ACC112 (cell line): ENCODE data around the gene SUMO4.

Experiments
- H2AFZ ChIP-seq: fragments of 200-600 bp; sonication (generic); one replicate; pipeline ENCODE4 v1.6.0; 2017; ENCODE audit warnings: antibody characterized with exemption, low read length; ENCODE audit not compliant: unreplicated experiment
- H3K27ac ChIP-seq: fragments of 200-600 bp; sonication (generic); 2 replicates; pipeline ENCODE4 v1.5.1; 2014; ENCODE audit warnings: low read depth, mild to moderate bottlenecking, antibody characterized with exemption, low read length, moderate library complexity
- H3K27me3 ChIP-seq: fragments of 200-600 bp; sonication (generic); 2 replicates; pipeline ENCODE4 v1.6.1; 2014; ENCODE audit warnings: mild to moderate bottlenecking, antibody characterized with exemption, low read length, moderate library complexity, mixed read lengths; ENCODE audit not compliant: insufficient read depth
- H3K36me3 ChIP-seq: fragments of 200-600 bp; sonication (generic); 2 replicates; pipeline ENCODE4 v1.6.1; 2016; ENCODE audit warnings: mild to moderate bottlenecking, antibody characterized with exemption, low read length, moderate library complexity, mixed read lengths; ENCODE audit not compliant: insufficient read depth
- H3K4me1 ChIP-seq: fragments of 200-600 bp; sonication (generic); one replicate; pipeline ENCODE4 v1.6.1; 2016; ENCODE audit warnings: low read length, mixed read lengths; ENCODE audit not compliant: insufficient read depth, unreplicated experiment, control insufficient read depth
- H3K4me3 ChIP-seq: fragments of 200-600 bp; sonication (generic); 2 replicates; pipeline ENCODE4 v1.5.1; 2014; ENCODE audit warnings: mild to moderate bottlenecking, low read depth, low read length
- H3K79me2 ChIP-seq: fragments of 200-600 bp; sonication (generic); one replicate; pipeline ENCODE4 v1.6.0; 2016; ENCODE audit warnings: low read length; ENCODE audit not compliant: control insufficient read depth, unreplicated experiment, insufficient read depth

Gene SUMO4

DNA sequence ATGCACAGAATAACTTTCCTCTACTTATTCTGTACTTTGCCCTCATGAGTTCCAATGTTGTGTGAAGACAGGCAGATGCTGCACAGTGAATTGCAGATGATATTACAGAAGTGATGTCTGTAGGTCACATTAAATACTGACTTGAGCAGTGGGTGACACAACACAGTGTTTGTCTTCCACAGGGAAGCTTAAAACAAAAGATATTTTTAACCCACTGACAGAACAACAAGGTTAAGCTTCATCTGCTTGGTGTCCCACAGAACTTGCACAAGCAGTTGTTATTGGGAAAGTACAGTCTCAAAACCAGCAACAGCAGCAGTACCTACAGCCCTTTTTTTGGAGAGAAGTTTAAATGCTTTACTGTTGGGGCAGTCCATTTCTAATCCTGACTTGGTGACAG lies 10.5 kb downstream of the SUMO4 start:
- H3K79me2 ChIP-seq: no peaks in the 10 kb centered on the region
- H3K27me3 ChIP-seq: no peaks in the 10 kb centered on the region
- no peak overlapping the region for H2AFZ ChIP-seq
- H3K4me1 ChIP-seq: no peaks in the 10 kb centered on the region
- no peak overlapping the region for H3K27ac ChIP-seq
- H3K4me3 ChIP-seq: no peak overlapping the region
- H3K36me3 ChIP-seq: peaks cover 23% of the 10 kb centered on the region

DNA sequence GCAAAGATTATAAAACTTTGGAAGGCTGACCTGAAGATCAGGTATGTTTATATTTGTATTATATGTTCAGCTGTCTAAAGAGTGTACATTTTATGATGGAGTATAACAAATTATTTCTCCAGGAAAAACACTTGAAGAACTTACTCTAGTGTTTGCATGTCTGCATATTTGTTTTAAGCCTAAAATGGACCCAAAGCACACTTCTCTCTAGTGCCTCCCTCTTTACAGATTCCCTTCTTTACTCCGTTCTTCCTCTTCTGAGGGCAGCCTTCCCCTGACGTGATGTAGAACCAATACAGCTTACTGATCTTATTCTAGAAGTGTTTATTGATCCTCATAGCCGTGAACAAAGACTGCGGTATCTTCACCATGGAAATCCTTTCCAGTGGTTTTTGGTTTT lies 13.9 kb downstream of the SUMO4 start:
- Histone ChIP-seq H3K79me2 (no peaks in the 10 kb centered on the region), H2AFZ (no peak overlapping the region), H3K27ac (no peak overlapping the region), H3K27me3 (no peaks in the 10 kb centered on the region), H3K36me3 (peaks cover 17% of the 10 kb centered on the region), H3K4me3 (no peak overlapping the region), H3K4me1 (no peaks in the 10 kb centered on the region)

DNA sequence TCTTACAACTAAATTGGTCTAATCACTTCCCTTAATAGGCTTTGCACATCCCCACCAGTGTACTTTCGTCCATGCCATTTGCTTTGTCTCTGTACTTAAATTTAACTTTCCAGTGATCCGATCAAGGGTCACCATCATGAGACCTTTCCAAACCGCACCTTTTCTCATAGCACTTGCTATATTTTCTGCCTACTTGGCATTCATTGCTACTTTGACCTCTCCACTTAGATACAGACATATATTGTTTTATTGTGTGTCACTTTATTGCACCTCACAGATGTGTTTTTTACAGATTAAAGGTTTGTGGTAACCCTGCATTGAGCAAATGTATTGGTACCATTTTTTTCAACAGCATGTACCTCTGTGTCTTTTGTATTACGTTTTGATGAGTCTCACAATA lies 14.8 kb downstream of the SUMO4 start:
- no peak overlapping the region for H2AFZ ChIP-seq
- no peaks in the 10 kb centered on the region for H3K27me3 ChIP-seq
- H3K36me3 ChIP-seq: peaks cover 10% of the 10 kb centered on the region
- no peak overlapping the region for H3K27ac ChIP-seq
- H3K79me2 ChIP-seq: no peaks in the 10 kb centered on the region
- H3K4me3 ChIP-seq: no peak overlapping the region
- no peaks in the 10 kb centered on the region for H3K4me1 ChIP-seq

DNA sequence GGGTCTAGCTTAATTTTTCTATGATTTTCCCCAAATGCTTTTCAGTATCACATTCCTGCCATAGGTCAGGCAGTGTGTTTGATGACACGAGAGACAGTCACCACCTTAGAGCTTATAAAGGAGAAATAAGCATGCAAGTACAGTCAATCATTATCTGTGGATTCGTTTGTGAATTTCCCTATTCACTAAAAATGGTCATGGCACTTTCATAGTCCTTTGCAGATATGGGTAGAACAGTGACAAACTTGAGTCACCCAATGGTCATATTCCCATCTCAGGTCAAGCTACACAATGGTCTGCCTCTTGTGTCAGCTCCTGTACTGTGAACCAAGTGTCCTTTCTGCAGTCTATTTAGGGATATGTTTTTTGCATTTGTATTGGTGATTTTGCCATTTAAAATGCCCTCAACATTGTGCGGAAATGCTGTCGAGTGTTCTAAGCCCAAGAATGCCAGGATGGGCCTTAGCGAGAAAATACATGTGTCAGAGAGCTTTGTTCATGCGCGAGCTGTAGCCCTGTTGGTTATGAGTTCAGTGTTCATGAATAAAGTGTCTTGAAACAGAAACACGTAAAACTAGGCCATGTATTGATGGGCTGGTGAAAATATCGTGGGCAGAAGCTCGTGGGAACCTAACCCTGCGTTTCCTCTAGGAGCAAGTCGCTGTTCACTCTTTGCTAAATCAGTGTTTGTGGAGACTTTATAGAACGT lies 19.8 kb downstream of the SUMO4 start:
- Histone ChIP-seq H3K27ac (no peak overlapping the region), H3K36me3 (no peaks in the 10 kb centered on the region), H2AFZ (no peak overlapping the region), H3K79me2 (no peaks in the 10 kb centered on the region), H3K4me3 (no peak overlapping the region), H3K27me3 (no peaks in the 10 kb centered on the region), H3K4me1 (peaks cover 8% of the 10 kb centered on the region)

DNA sequence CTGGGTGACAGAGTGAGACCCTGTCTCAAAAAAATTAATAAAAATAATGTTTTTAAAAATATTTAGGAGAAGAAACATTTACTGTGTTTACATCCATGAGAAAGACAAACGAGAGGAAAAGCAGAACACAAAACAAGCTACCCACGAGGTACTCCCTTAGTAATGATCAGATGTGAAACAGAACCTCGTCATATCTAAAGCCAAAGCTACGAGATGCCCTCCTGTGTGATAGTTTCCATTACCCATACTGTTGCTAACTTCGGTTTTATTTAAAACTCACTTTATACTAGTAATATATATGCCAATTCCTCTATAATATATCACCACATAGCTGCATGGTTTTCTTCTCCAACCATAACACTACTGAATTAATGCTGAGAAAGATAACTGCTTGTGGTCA lies 21.1 kb downstream of the SUMO4 start:
- Histone ChIP-seq H3K4me1 (peaks cover 8% of the 10 kb centered on the region), H3K27me3 (no peaks in the 10 kb centered on the region), H3K4me3 (no peak overlapping the region), H3K27ac (no peak overlapping the region), H3K79me2 (no peaks in the 10 kb centered on the region), H3K36me3 (no peaks in the 10 kb centered on the region), H2AFZ (no peak overlapping the region)

DNA sequence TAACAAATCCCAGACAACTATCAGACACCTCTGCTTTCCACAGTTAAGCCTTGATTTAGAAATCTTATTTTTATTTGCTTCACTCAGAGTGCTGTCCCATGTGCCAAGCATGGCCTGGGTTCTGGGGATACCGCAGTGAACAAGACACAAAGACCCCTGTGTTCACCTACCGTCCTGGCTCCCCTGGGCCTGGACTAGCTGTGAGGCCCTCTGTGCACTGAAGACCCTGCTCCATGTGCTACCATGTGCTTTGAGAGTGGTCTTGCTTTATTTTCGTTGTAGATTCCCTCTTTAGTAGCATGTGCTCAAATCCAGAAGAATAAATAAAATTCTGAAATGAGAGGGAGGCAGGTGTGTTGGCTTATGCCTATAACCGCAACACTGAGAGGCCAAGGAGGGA lies 22.5 kb downstream of the SUMO4 start:
- Histone ChIP-seq H3K36me3 (no peaks in the 10 kb centered on the region), H3K27me3 (no peaks in the 10 kb centered on the region), H2AFZ (no peak overlapping the region), H3K27ac (no peak overlapping the region), H3K4me3 (no peak overlapping the region), H3K79me2 (no peaks in the 10 kb centered on the region), H3K4me1 (peaks cover 8% of the 10 kb centered on the region)

DNA sequence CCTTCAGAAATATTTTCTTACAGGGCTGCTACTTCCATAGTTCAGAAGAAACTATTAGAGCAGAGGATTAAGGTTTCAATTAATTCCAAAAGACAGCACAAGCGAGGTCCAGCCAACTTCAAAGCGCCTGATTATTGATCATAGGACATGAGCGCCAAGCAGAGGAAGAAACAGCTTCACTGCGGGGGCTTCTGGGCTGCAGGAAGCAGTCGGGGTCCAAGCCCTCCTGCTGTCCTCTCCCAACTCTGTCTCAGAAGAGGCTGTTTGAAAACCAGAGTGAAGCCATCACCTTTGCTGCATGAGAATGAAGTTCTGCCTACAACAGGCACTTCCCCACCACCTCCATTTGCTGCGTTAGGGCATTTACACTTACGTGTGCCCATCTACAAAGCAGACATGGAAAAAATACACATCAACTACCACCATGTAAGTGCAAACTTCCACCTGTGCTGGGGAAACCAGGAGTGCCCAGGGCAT lies 23.9 kb downstream of the SUMO4 start:
- Histone ChIP-seq H3K79me2 (no peaks in the 10 kb centered on the region), H3K27ac (no peak overlapping the region), H3K4me3 (peak overlapping the region; percentile 45), H3K27me3 (no peaks in the 10 kb centered on the region), H3K4me1 (peaks cover 8% of the 10 kb centered on the region), H2AFZ (peak overlapping the region; percentile 82), H3K36me3 (no peaks in the 10 kb centered on the region)

DNA sequence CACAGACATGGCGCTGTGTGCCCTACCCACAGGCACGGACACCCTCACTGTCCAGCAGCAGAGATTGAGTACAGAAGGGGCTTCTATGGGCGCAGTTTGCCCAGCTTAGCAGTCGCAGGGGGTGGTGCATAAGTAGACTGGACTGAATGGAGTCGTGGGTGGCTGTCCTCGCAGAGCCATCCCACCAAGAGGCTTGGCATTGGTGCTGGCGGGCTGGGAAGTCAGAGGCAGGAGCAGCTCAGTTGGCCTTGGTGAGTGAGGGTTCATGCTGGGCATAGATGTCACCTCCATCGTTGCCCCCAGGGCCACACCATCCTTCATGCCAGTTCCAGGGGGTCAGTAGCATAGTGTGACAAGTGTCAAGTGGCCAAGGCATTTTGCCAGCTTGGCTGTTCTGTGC lies 25.2 kb downstream of the SUMO4 start:
- peaks cover 8% of the 10 kb centered on the region for H3K4me1 ChIP-seq
- H3K27ac ChIP-seq: no peak overlapping the region
- no peaks in the 10 kb centered on the region for H3K27me3 ChIP-seq
- no peak overlapping the region for H3K4me3 ChIP-seq
- no peaks in the 10 kb centered on the region for H3K79me2 ChIP-seq
- no peaks in the 10 kb centered on the region for H3K36me3 ChIP-seq
- H2AFZ ChIP-seq: no peak overlapping the region

DNA sequence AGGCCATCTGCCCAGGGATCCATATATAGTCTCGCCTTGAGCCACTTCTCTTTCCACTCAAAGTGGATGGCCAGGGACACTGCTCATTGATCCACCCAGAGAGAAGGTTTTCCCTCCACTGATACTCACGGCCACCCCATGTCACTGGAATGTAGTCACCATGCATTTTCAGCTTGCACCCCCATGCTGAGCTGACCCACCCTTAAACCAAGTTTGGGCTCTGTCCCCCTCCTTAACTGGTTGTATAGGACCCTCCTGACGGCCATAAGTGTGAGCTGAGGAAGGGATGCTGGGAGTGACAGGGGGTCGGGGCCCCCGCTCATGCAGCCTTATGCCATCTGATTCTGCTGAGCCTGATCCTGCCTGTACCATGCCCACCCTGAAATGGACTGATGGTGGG lies 25.7 kb downstream of the SUMO4 start:
- Histone ChIP-seq H3K79me2 (no peaks in the 10 kb centered on the region), H3K4me1 (peaks cover 8% of the 10 kb centered on the region), H3K36me3 (no peaks in the 10 kb centered on the region), H3K27me3 (no peaks in the 10 kb centered on the region), H3K4me3 (no peak overlapping the region), H2AFZ (no peak overlapping the region), H3K27ac (no peak overlapping the region)

DNA sequence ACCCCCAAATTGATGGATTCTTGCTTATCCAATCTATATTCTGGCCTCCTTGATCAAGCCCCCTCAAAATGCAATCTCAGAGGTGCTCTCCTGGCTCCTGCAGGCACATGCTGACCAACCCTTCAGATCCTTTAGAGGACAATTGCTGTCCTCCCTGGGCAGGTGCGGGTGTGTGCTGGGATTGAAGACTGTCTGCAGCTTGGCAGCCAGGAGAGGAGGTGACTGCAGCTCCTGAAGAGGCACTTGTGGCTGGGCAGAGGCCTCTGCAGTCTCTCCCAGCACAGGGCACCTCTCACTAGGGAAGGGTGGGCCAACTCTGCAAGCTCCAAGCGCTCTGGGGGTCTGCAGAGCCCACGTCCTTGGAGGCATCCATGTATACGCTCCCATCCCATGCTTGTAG lies 28.5 kb downstream of the SUMO4 start:
- H3K4me3 ChIP-seq: no peak overlapping the region
- H3K36me3 ChIP-seq: no peaks in the 10 kb centered on the region
- H2AFZ ChIP-seq: no peak overlapping the region
- H3K27me3 ChIP-seq: no peaks in the 10 kb centered on the region
- H3K79me2 ChIP-seq: no peaks in the 10 kb centered on the region
- H3K4me1 ChIP-seq: peaks cover 6% of the 10 kb centered on the region
- no peak overlapping the region for H3K27ac ChIP-seq

DNA sequence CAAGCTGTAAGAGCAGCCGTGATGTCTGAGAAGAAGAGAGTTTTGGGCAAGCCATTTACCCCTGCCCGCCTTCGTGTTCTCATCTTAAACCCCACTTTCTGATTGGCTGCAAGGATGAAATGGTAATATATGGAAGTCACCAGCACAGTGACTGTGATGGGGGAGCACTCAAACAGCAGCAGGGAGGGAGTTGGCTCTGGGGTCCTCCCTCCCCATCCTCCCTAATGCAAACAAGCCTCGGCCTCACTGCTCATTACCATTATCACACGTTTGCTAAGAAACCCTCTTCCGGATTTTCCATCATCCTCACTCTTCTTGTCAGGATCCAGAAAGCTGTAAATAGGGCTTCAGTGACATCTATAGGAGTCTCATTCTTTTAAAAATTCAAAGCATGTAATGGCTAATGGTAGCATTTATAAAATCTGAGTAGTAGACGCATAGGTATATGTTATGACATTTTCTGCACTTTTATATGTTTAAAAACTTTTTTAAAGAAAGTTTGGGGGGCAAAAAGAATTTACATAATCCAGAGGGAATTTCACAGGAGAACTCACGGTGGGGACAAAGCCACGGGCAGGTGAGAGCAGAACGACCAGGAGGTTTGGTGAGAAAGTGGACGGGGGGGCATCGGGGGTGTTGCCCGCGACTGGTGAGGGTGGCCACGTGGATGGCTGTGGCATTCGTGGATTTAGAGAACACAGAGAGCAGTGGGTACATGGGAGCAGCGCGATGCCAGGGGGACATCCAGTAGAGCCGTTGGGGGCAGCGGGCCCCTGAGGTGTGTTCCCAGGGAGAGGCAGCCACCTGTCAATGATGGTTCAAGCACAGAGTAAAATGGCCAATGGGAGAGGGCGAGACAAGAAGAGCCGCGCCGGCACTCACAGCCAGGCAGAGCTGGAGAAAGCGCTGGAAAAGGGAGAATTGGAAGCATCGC lies 29.6 kb downstream of the SUMO4 start:
- no peaks in the 10 kb centered on the region for H3K36me3 ChIP-seq
- H2AFZ ChIP-seq: no peak overlapping the region
- no peak overlapping the region for H3K27ac ChIP-seq
- no peaks in the 10 kb centered on the region for H3K4me1 ChIP-seq
- no peaks in the 10 kb centered on the region for H3K27me3 ChIP-seq
- no peak overlapping the region for H3K4me3 ChIP-seq
- H3K79me2 ChIP-seq: no peaks in the 10 kb centered on the region
